Measurements from ENCODE around the gene SLC6A9. TPM values are rescaled to one million over a fixed set of nuclear protein-coding genes. Genes with fewer than 3 reads are reported as not detected.
A peak's percentile ranks its signal among the peaks of the same experiment; 100 is the strongest.

Gene SLC6A9
- total and polyA plus RNA-seq, 2 donors, result 0.57 to 0.82 TPM

DNA sequence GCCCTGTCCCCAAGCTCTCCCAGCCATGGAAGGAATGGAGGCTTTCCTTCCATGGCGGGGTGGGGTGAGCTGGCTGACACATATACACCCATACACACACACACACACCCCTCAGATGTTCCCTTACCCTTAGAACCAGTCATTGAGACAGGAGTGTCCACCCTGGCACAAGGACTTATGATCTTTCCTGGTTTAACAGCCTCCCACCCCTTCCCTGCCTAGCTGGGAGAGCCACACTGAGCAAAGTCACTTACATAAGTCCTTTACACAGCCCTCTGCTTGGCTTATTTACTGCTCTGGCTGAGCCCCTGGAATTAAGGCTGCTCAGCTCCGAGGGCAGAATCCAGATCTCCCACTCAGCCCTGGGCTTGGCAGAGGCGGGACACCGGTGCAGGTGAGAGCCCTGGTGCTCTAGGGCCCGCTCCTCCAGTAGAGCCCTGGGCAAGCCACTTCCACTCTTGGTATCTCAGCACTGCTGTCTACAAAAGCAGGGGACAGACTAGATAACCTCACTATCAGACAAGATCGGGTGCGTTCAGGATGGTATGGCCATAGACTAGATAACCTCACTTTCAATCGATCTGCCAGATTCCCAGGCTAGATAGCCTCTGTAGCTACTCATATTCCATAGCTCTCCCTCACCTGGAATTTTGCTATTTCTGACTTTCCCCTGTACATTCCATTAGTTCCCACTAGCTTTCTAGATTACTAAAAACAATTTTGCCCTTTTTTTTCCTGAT, 16.7 kb downstream of the SLC6A9 start:
- no peaks in the 10 kb centered on the region for H3K9me3 ChIP-seq (ENCODE audit: control insufficient read depth in 2 of 2, insufficient read depth in 1 of 2, low read length in 1 of 2)
- H3K27ac ChIP-seq (ENCODE audit: low read depth in 1 of 2, low read length in 1 of 2), result no peak overlapping the region
- no peaks in the 10 kb centered on the region for H3K27me3 ChIP-seq (ENCODE audit: control insufficient read depth in 2 of 2, insufficient read depth in 1 of 2, low read length in 1 of 2)
- no peak overlapping the region for H3K4me3 ChIP-seq (ENCODE audit: low read length in 2 of 2)
- peaks cover 10 to 15% of the 10 kb centered on the region in 2 donors for H3K4me1 ChIP-seq (ENCODE audit: control insufficient read depth in 2 of 2, insufficient read depth in 2 of 2, low read length in 2 of 2)
- no peaks in the 10 kb centered on the region for H3K36me3 ChIP-seq (ENCODE audit: control insufficient read depth in 2 of 2, insufficient read depth in 2 of 2, low read length in 1 of 2)
- no peak for DNase-seq (ENCODE audit: low read depth in 6 of 9, low spot score in 9 of 9)
- WGBS, result 90% methylated on average over 8 of the region's 8 CpGs

DNA sequence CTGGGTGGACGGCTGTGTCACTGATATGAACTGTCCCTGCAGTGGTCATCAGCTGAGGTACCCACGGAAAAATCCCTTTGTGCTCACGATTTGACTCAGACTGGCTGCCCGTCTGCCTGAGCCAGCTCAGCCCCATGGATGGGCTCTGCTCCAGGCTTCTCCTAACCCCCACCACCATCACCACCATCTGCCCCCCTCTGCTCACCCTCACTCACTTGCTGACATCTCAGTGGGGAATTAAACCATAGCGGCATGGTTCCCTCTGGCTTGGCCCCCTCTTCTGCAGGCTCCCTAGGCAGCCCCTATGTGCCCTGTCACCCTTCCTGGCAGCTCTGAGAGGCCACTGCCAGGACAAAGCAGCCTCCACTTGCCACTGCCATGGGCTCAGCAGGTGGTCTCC, 17.3 kb downstream of the SLC6A9 start:
- Histone ChIP-seq H3K27ac (ENCODE audit: low read depth in 1 of 2, low read length in 1 of 2) (no peak overlapping the region), H3K4me1 (ENCODE audit: control insufficient read depth in 2 of 2, insufficient read depth in 2 of 2, low read length in 2 of 2) (peaks cover 10 to 15% of the 10 kb centered on the region in 2 donors), H3K9me3 (ENCODE audit: control insufficient read depth in 2 of 2, insufficient read depth in 1 of 2, low read length in 1 of 2) (no peaks in the 10 kb centered on the region), H3K27me3 (ENCODE audit: control insufficient read depth in 2 of 2, insufficient read depth in 1 of 2, low read length in 1 of 2) (no peaks in the 10 kb centered on the region), H3K36me3 (ENCODE audit: control insufficient read depth in 2 of 2, insufficient read depth in 2 of 2, low read length in 1 of 2) (no peaks in the 10 kb centered on the region), H3K4me3 (ENCODE audit: low read length in 2 of 2) (no peak overlapping the region)
- 94% methylated on average over 5 of the region's 5 CpGs for WGBS
- no peak for DNase-seq (ENCODE audit: low read depth in 6 of 9, low spot score in 9 of 9)

GRCh38 chr1:44012941-44013609, 18.2 kb downstream of the SLC6A9 start:
- 15% methylated on average over 13 of the region's 13 CpGs for WGBS
- no peaks in the 10 kb centered on the region for H3K27me3 ChIP-seq (ENCODE audit: control insufficient read depth in 2 of 2, insufficient read depth in 1 of 2, low read length in 1 of 2)
- peaks cover 10 to 15% of the 10 kb centered on the region in 2 donors for H3K4me1 ChIP-seq (ENCODE audit: control insufficient read depth in 2 of 2, insufficient read depth in 2 of 2, low read length in 2 of 2)
- H3K36me3 ChIP-seq (ENCODE audit: control insufficient read depth in 2 of 2, insufficient read depth in 2 of 2, low read length in 1 of 2), result no peaks in the 10 kb centered on the region
- peak in 3 of 9 donors; percentile 17 to 50 (median 43) for DNase-seq (ENCODE audit: low read depth in 6 of 9, low spot score in 9 of 9)
- no peak overlapping the region for H3K27ac ChIP-seq (ENCODE audit: low read depth in 1 of 2, low read length in 1 of 2)
- H3K4me3 ChIP-seq (ENCODE audit: low read length in 2 of 2), result no peak overlapping the region
- no peaks in the 10 kb centered on the region for H3K9me3 ChIP-seq (ENCODE audit: control insufficient read depth in 2 of 2, insufficient read depth in 1 of 2, low read length in 1 of 2)

DNA sequence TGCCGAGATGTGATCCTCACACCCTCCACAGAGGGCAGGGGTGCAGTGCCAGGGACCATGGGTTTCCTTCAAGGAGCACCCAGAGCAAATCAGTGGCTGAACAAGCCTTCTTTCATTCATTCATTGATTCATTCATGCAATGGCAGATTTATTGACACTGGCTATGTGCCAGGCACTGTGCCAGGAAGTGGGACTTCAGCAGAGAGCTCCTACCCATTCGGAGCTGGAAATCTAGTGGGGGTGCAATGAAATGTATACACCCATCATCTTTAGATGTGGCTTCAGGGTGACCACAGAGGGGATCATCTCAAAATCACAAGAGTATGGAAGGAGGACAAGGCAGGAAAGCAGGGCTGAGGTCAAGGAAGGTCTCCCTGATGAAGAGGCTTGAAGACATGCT, 18.9 kb downstream of the SLC6A9 start:
- H3K4me1 ChIP-seq (ENCODE audit: control insufficient read depth in 2 of 2, insufficient read depth in 2 of 2, low read length in 2 of 2), result peaks cover 10 to 15% of the 10 kb centered on the region in 2 donors
- H3K27me3 ChIP-seq (ENCODE audit: control insufficient read depth in 2 of 2, insufficient read depth in 1 of 2, low read length in 1 of 2), result no peaks in the 10 kb centered on the region
- no peaks in the 10 kb centered on the region for H3K9me3 ChIP-seq (ENCODE audit: control insufficient read depth in 2 of 2, insufficient read depth in 1 of 2, low read length in 1 of 2)
- no peaks in the 10 kb centered on the region for H3K36me3 ChIP-seq (ENCODE audit: control insufficient read depth in 2 of 2, insufficient read depth in 2 of 2, low read length in 1 of 2)
- no peak overlapping the region for H3K27ac ChIP-seq (ENCODE audit: low read depth in 1 of 2, low read length in 1 of 2)
- WGBS, result 55% methylated on average over 2 of the region's 2 CpGs
- no peak for DNase-seq (ENCODE audit: low read depth in 6 of 9, low spot score in 9 of 9)
- H3K4me3 ChIP-seq (ENCODE audit: low read length in 2 of 2), result no peak overlapping the region

- H3K27me3 ChIP-seq (ENCODE audit: control insufficient read depth in 2 of 2, insufficient read depth in 1 of 2, low read length in 1 of 2), result no peaks in the 10 kb centered on the region
- DNase-seq (ENCODE audit: low read depth in 6 of 9, low spot score in 9 of 9), result no peak
- no peaks in the 10 kb centered on the region for H3K9me3 ChIP-seq (ENCODE audit: control insufficient read depth in 2 of 2, insufficient read depth in 1 of 2, low read length in 1 of 2)
- peaks cover 10 to 15% of the 10 kb centered on the region in 2 donors for H3K4me1 ChIP-seq (ENCODE audit: control insufficient read depth in 2 of 2, insufficient read depth in 2 of 2, low read length in 2 of 2)
- no peaks in the 10 kb centered on the region for H3K36me3 ChIP-seq (ENCODE audit: control insufficient read depth in 2 of 2, insufficient read depth in 2 of 2, low read length in 1 of 2)
- H3K27ac ChIP-seq (ENCODE audit: low read depth in 1 of 2, low read length in 1 of 2), result no peak overlapping the region
- WGBS, result 84% methylated on average over 11 of the region's 11 CpGs
- H3K4me3 ChIP-seq (ENCODE audit: low read length in 2 of 2), result no peak overlapping the region
Observed at GRCh38 chr1:44010935-44011471, 20.3 kb downstream of the SLC6A9 start.

DNA sequence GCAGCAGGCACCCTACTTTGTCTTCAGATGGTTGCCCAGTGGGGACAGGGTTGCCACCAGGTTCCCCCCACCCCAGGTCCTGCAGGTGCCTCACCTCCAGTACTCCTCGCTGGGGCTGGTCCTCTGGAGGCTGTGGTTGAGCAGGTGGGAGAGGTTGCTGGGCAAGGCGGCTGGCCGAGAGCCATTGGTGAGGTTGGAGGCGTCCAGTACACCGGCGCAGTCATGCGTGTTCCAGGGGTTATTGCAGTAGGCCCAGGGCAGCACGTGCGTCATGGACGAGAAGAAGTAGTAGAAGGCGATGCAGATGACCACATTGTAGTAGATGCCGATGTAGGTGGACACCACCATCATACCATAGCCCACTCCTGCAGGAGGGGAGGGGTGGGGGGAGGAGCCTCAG, 23.0 kb downstream of the SLC6A9 start:
- no peaks in the 10 kb centered on the region for H3K27me3 ChIP-seq (ENCODE audit: control insufficient read depth in 2 of 2, insufficient read depth in 1 of 2, low read length in 1 of 2)
- H3K9me3 ChIP-seq (ENCODE audit: control insufficient read depth in 2 of 2, insufficient read depth in 1 of 2, low read length in 1 of 2), result no peaks in the 10 kb centered on the region
- 97% methylated on average over 12 of the region's 12 CpGs for WGBS
- H3K36me3 ChIP-seq (ENCODE audit: control insufficient read depth in 2 of 2, insufficient read depth in 2 of 2, low read length in 1 of 2), result no peaks in the 10 kb centered on the region
- no peak overlapping the region for H3K27ac ChIP-seq (ENCODE audit: low read depth in 1 of 2, low read length in 1 of 2)
- H3K4me3 ChIP-seq (ENCODE audit: low read length in 2 of 2), result no peak overlapping the region
- H3K4me1 ChIP-seq (ENCODE audit: control insufficient read depth in 2 of 2, insufficient read depth in 2 of 2, low read length in 2 of 2), result peaks cover 7 to 10% of the 10 kb centered on the region in 2 donors
- no peak for DNase-seq (ENCODE audit: low read depth in 6 of 9, low spot score in 9 of 9)

DNA sequence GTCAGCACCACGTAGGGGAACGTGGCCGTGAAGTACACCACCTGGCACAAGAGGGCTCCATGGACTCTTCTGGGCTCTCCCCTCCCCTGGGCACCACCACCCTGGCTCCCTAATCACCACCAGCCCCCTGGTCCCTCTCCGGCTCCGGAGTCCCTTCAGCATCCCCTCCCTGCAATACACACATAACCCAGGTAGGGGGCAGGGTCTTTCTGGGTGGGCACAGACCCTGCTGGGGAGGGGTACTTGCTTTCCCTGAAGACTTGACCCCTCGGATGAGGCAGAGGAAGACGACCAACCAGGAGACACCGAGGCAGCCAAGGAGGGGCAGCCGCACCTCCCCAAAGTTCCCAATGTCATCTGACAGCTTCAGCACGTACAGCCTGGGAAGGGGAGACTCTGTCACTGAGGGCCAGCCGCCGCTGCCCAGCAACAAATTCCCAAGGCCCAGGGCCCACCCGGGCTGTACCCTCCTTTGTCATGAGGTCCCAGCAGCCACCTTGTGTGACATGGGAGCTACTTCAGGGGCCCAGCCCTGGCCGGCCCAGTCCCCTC, 28.6 kb downstream of the SLC6A9 start:
- Histone ChIP-seq H3K4me3 (ENCODE audit: low read length in 2 of 2) (no peak overlapping the region), H3K9me3 (ENCODE audit: control insufficient read depth in 2 of 2, insufficient read depth in 1 of 2, low read length in 1 of 2) (no peaks in the 10 kb centered on the region), H3K36me3 (ENCODE audit: control insufficient read depth in 2 of 2, insufficient read depth in 2 of 2, low read length in 1 of 2) (no peaks in the 10 kb centered on the region), H3K4me1 (ENCODE audit: control insufficient read depth in 2 of 2, insufficient read depth in 2 of 2, low read length in 2 of 2) (no peaks in the 10 kb centered on the region), H3K27me3 (ENCODE audit: control insufficient read depth in 2 of 2, insufficient read depth in 1 of 2, low read length in 1 of 2) (no peaks in the 10 kb centered on the region), H3K27ac (ENCODE audit: low read depth in 1 of 2, low read length in 1 of 2) (no peak overlapping the region)
- WGBS, result 96% methylated on average over 14 of the region's 14 CpGs
- DNase-seq (ENCODE audit: low read depth in 6 of 9, low spot score in 9 of 9), result no peak

GRCh38 chr1:44002165-44002564, 29.1 kb downstream of the SLC6A9 start:
- Histone ChIP-seq H3K4me1 (ENCODE audit: control insufficient read depth in 2 of 2, insufficient read depth in 2 of 2, low read length in 2 of 2) (no peaks in the 10 kb centered on the region), H3K27me3 (ENCODE audit: control insufficient read depth in 2 of 2, insufficient read depth in 1 of 2, low read length in 1 of 2) (no peaks in the 10 kb centered on the region), H3K36me3 (ENCODE audit: control insufficient read depth in 2 of 2, insufficient read depth in 2 of 2, low read length in 1 of 2) (no peaks in the 10 kb centered on the region), H3K27ac (ENCODE audit: low read depth in 1 of 2, low read length in 1 of 2) (no peak overlapping the region), H3K9me3 (ENCODE audit: control insufficient read depth in 2 of 2, insufficient read depth in 1 of 2, low read length in 1 of 2) (no peaks in the 10 kb centered on the region), H3K4me3 (ENCODE audit: low read length in 2 of 2) (no peak overlapping the region)
- no peak for DNase-seq (ENCODE audit: low read depth in 6 of 9, low spot score in 9 of 9)
- WGBS, result 89% methylated on average over 8 of the region's 8 CpGs

DNA sequence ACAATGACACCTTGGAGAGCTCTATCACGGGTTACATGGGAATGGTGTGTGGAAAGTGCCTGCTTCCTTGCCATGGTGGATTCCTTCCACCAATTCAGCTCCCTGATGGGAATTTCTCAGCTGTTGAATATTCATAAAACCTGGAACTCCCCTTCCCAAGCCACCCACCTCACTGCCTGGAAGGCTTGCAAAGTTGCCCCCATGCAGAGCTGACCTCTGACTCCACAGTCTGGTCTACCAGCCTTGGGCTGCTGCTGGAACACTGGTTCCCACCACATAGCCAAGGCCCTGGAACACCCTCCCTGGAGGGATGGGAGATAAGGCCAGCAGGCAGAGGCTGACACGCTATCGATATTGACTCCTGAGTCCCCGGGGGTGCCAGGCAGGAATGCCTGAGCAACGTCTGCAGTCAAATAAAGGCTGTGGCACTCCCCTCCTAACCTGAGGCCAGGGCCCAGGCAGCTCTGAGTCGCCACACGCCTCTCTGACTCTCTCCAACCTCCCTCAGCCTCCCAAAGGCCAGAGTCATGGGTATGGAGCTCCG, 31.1 kb downstream of the SLC6A9 start:
- Histone ChIP-seq H3K4me3 (ENCODE audit: low read length in 2 of 2) (no peak overlapping the region), H3K27me3 (ENCODE audit: control insufficient read depth in 2 of 2, insufficient read depth in 1 of 2, low read length in 1 of 2) (no peaks in the 10 kb centered on the region), H3K27ac (ENCODE audit: low read depth in 1 of 2, low read length in 1 of 2) (no peak overlapping the region), H3K36me3 (ENCODE audit: control insufficient read depth in 2 of 2, insufficient read depth in 2 of 2, low read length in 1 of 2) (no peaks in the 10 kb centered on the region), H3K9me3 (ENCODE audit: control insufficient read depth in 2 of 2, insufficient read depth in 1 of 2, low read length in 1 of 2) (no peaks in the 10 kb centered on the region), H3K4me1 (ENCODE audit: control insufficient read depth in 2 of 2, insufficient read depth in 2 of 2, low read length in 2 of 2) (no peaks in the 10 kb centered on the region)
- 98% methylated on average over 8 of the region's 8 CpGs for WGBS
- DNase-seq (ENCODE audit: low read depth in 6 of 9, low spot score in 9 of 9), result no peak
